H9 (cell line): ENCODE measurements around the gene ARHGAP25. TPM values are rescaled to one million over a fixed set of nuclear protein-coding genes. Genes with fewer than 3 reads are reported as not detected.

Experiments used
- DNase-seq: peaks from one replicate; pipeline ENCODE4 v3.0.0-alpha.2; 2017
- H2AFZ ChIP-seq: one replicate; pipeline ENCODE4 v1.6.1; 2013; ENCODE audit warnings: mild to moderate bottlenecking, low read length, control low read depth, moderate library complexity
- H2AK5ac ChIP-seq: 2 replicates; pipeline ENCODE4 v1.6.1; 2013; ENCODE audit warnings: low read length, control low read depth, mixed read lengths; ENCODE audit not compliant: insufficient read length
- H2BK120ac ChIP-seq: one replicate; pipeline ENCODE4 v1.6.1; 2013; ENCODE audit warnings: low read depth, mild to moderate bottlenecking, low read length, control low read depth, inconsistent platforms; ENCODE audit not compliant: poor library complexity, severe bottlenecking
- H2BK12ac ChIP-seq: 2 replicates; pipeline ENCODE4 v1.6.1; 2013; ENCODE audit warnings: low read length, control low read depth, mixed read lengths, low read depth; ENCODE audit not compliant: insufficient read length
- H2BK15ac ChIP-seq: 2 replicates; pipeline ENCODE4 v1.6.1; 2013; ENCODE audit warnings: low read depth, low read length, control low read depth
- H2BK20ac ChIP-seq: one replicate; pipeline ENCODE4 v1.6.1; 2013; ENCODE audit warnings: low read depth, mild to moderate bottlenecking, low read length, control low read depth, inconsistent platforms; ENCODE audit not compliant: poor library complexity, severe bottlenecking
- H2BK5ac ChIP-seq: 2 replicates; pipeline ENCODE4 v1.6.1; 2013; ENCODE audit warnings: low read length, control low read depth, mixed read lengths; ENCODE audit not compliant: insufficient read length
- H3K14ac ChIP-seq: 2 replicates; pipeline ENCODE4 v1.6.1; 2013; ENCODE audit warnings: low read length, control low read depth; ENCODE audit not compliant: insufficient read depth
- H3K18ac ChIP-seq: 2 replicates; pipeline ENCODE4 v1.6.1; 2013; ENCODE audit warnings: low read depth, mild to moderate bottlenecking, mixed read lengths, low read length, control low read depth; ENCODE audit not compliant: insufficient read length
- H3K23ac ChIP-seq: 2 replicates; pipeline ENCODE4 v1.6.1; 2013; ENCODE audit warnings: low read length, control low read depth, mixed read lengths, low read depth; ENCODE audit not compliant: insufficient read length
- H3K23me2 ChIP-seq: 2 replicates; pipeline ENCODE4 v1.6.1; 2013; ENCODE audit warnings: low read depth, mild to moderate bottlenecking, mixed read lengths, low read length, control low read depth; ENCODE audit not compliant: insufficient read length, poor library complexity, severe bottlenecking
- H3K27ac ChIP-seq: 2 replicates; pipeline ENCODE4 v1.5.1; 2013; ENCODE audit warnings: low read length, control low read depth, mixed read lengths, low read depth; ENCODE audit not compliant: insufficient read length
- H3K27me3 ChIP-seq: 2 replicates; pipeline ENCODE4 v1.6.1; 2013; ENCODE audit warnings: low read length, control low read depth, inconsistent platforms; ENCODE audit not compliant: insufficient read depth
- H3K4ac ChIP-seq: 2 replicates; pipeline ENCODE4 v1.6.1; 2013; ENCODE audit warnings: low read depth, mild to moderate bottlenecking, control low read depth, inconsistent platforms, low read length, moderate library complexity
- H3K4me1 ChIP-seq: 2 replicates; pipeline ENCODE4 v1.6.1; 2013; ENCODE audit warnings: low read length, control low read depth, inconsistent platforms; ENCODE audit not compliant: insufficient read depth
- H3K4me2 ChIP-seq: 2 replicates; pipeline ENCODE4 v1.6.1; 2013; ENCODE audit warnings: low read length, control low read depth, mixed read lengths; ENCODE audit not compliant: insufficient read length, insufficient read depth
- H3K56ac ChIP-seq: 2 replicates; pipeline ENCODE4 v1.6.1; 2013; ENCODE audit warnings: low read depth, mild to moderate bottlenecking, mixed read lengths, low read length, control low read depth; ENCODE audit not compliant: insufficient read length
- H3K79me1 ChIP-seq: 2 replicates; pipeline ENCODE4 v1.6.1; 2013; ENCODE audit warnings: low read depth, mild to moderate bottlenecking, moderate library complexity, low read length, control low read depth, inconsistent platforms; ENCODE audit not compliant: insufficient read depth, poor library complexity, severe bottlenecking
- H3K79me2 ChIP-seq: 2 replicates; pipeline ENCODE4 v1.6.1; 2013; ENCODE audit warnings: low read length, control low read depth, inconsistent platforms; ENCODE audit not compliant: insufficient read depth
- H3K9ac ChIP-seq: 2 replicates; pipeline ENCODE4 v1.6.1; 2013; ENCODE audit warnings: low read length, control low read depth, mixed read lengths; ENCODE audit not compliant: insufficient read length; ENCODE audit errors: extremely low read depth
- H3K9me3 ChIP-seq: one replicate; pipeline ENCODE4 v1.6.1; 2013; ENCODE audit warnings: low read depth, low read length, inconsistent platforms; ENCODE audit not compliant: control insufficient read depth
- H3T11ph ChIP-seq: one replicate; pipeline ENCODE4 v1.6.1; 2013; ENCODE audit warnings: mild to moderate bottlenecking, low read length, control low read depth, inconsistent platforms
- H4K20me1 ChIP-seq: one replicate; pipeline ENCODE4 v1.6.1; 2013; ENCODE audit not compliant: control insufficient read depth, insufficient read length, insufficient read depth
- H4K5ac ChIP-seq: 2 replicates; pipeline ENCODE4 v1.6.1; 2013; ENCODE audit warnings: low read depth, mild to moderate bottlenecking, mixed read lengths, low read length, control low read depth; ENCODE audit not compliant: insufficient read length
- H4K8ac ChIP-seq: replicated peaks from 2 replicates; pipeline ENCODE4 v1.6.1; 2013; ENCODE audit warnings: low read length, control low read depth, mixed read lengths, low read depth; ENCODE audit not compliant: insufficient read length
- H4K91ac ChIP-seq: 2 replicates; pipeline ENCODE4 v1.6.1; 2013; ENCODE audit warnings: low read depth, mild to moderate bottlenecking, moderate library complexity, mixed read lengths, low read length, control low read depth; ENCODE audit not compliant: insufficient read length
- H3K27ac Mint-ChIP-seq, 3 experiments: 2 replicates in 2 of 3; 3 replicates in 1 of 3; pipeline ENCODE4 v1.8.0; 2020 to 2021; ENCODE audit warnings: mixed read lengths in 3 of 3, mild to moderate bottlenecking in 1 of 3, moderate library complexity in 1 of 3
- H3K27me3 Mint-ChIP-seq: 2 replicates; pipeline ENCODE4 v1.8.0; 2021; ENCODE audit warnings: low read depth, mild to moderate bottlenecking, moderate library complexity, mixed read lengths
- H3K36me3 Mint-ChIP-seq, 3 experiments: 2 replicates in 2 of 3; 3 replicates in 1 of 3; pipeline ENCODE4 v1.8.0; 2020 to 2021; ENCODE audit warnings: low read depth in 3 of 3, mixed read lengths in 3 of 3; ENCODE audit not compliant: insufficient read depth in 1 of 3
- H3K4me1 Mint-ChIP-seq, 2 experiments: 2 replicates each; pipeline ENCODE4 v1.8.0; 2020; ENCODE audit warnings: mixed read lengths in 2 of 2
- H3K4me3 Mint-ChIP-seq, 2 experiments: 2 replicates in 1 of 2; 3 replicates in 1 of 2; pipeline ENCODE4 v1.8.0; 2020 to 2021; ENCODE audit warnings: mild to moderate bottlenecking in 2 of 2, mixed read lengths in 2 of 2, moderate library complexity in 1 of 2
- H3K9me3 Mint-ChIP-seq, 2 experiments: 2 replicates in 1 of 2; 3 replicates in 1 of 2; pipeline ENCODE4 v1.8.0; 2020; ENCODE audit warnings: mild to moderate bottlenecking in 2 of 2, mixed read lengths in 2 of 2, moderate library complexity in 1 of 2
- CTCF ChIP-seq: fragments of 200-600 bp; sonication (generic); conservative IDR thresholded peaks from 3 replicates; pipeline ENCODE4 v1.8.0; 2021; ENCODE audit warnings: antibody characterized with exemption, mild to moderate bottlenecking
- WGBS: extraction: QIAGEN DNeasy Blood & Tissue Kit; methylation state at CpG from one replicate; pipeline ENCODE4 v1.1.7; 2013; ENCODE audit warnings: missing lambda C conversion rate, low lambda C conversion rate, mixed read lengths; ENCODE audit not compliant: insufficient read length; ENCODE audit errors: extremely low coverage; 5-methylcytosine and 5-hydroxymethylcytosine counted together
- total RNA-seq: library from RNA; stranded (reverse); gene quantifications from 2 replicates; pipeline ENCODE4 v1.2.1, GENCODE V29; 2021

The ARHGAP25 gene
- total RNA-seq, 1 experiment from 2014 or later, result 1.3 TPM

- Histone ChIP-seq H3K14ac (no peak overlapping the region), H4K20me1 (no peaks in the 10 kb centered on the region), H3K4me2 (no peak overlapping the region), H3K27me3 (no peaks in the 10 kb centered on the region), H2AFZ (no peak overlapping the region), H2BK5ac (no peak overlapping the region), H2BK20ac (no peak overlapping the region), H3K9ac (no peak overlapping the region), H2BK12ac (no peak overlapping the region), H3K79me2 (no peaks in the 10 kb centered on the region), H3K79me1 (no peaks in the 10 kb centered on the region), H3K23me2 (no peaks in the 10 kb centered on the region), H4K8ac (no peak overlapping the region), H3K4me1 (no peaks in the 10 kb centered on the region), H2BK15ac (no peak overlapping the region), H3K18ac (no peak overlapping the region), H3K4ac (no peak overlapping the region), H3K27ac (no peak overlapping the region), H3T11ph (no peak overlapping the region), H2AK5ac (no peak overlapping the region), H3K23ac (no peak overlapping the region), H2BK120ac (no peak overlapping the region), H4K91ac (no peak overlapping the region), H3K9me3 (no peaks in the 10 kb centered on the region), H4K5ac (no peak overlapping the region), H3K56ac (no peak overlapping the region)
- no peaks in the 10 kb centered on the region for H3K36me3 Mint-ChIP-seq
- TF ChIP-seq CTCF, result no peak
- H3K27ac Mint-ChIP-seq, result no peak overlapping the region
- no peak for DNase-seq
- no CpG with 5 or more reads among the region's 7 CpGs for WGBS
- H3K9me3 Mint-ChIP-seq, result no peaks in the 10 kb centered on the region
- H3K4me1 Mint-ChIP-seq, result no peaks in the 10 kb centered on the region
- no peaks in the 10 kb centered on the region; the same call in 1 of the 2 replicates for H3K27me3 Mint-ChIP-seq
- no peak overlapping the region for H3K4me3 Mint-ChIP-seq
These were observed 56.0 kb downstream of the ARHGAP25 start for GRCh38 chr2:68790600-68790999.
